Fibroblast of the aortic adventitia (primary cell): ENCODE results near the gene EHD1. TPM values are rescaled to one million over a fixed set of nuclear protein-coding genes. Genes with fewer than 3 reads are reported as not detected.

Experiments
- small RNA-seq: library from RNA; depleted of rRNA; stranded (forward); fragments of <200 nt; gene quantifications from one replicate; pipeline ENCODE3, GENCODE V24; 2012
- total RNA-seq: library from RNA; depleted of rRNA; stranded (reverse); fragments of >200 nt; gene quantifications from 2 replicates; pipeline ENCODE4 v1.2.3, GENCODE V29; 2012; ENCODE audit warnings: low replicate concordance

EHD1 gene
- total RNA-seq, 1 donor = 68.1 TPM

Small RNA genes within 50 kb of the gene (small RNA-seq; reads per million reads assigned to genes)
- gene MIR6749 (not detected), gene MIR6750 (not detected)

Other genes starting within 250 kb of the EHD1 start
- 3.3 and 3.4 TPM in 2 replicates for gene NRXN2, start 155.4 kb downstream of the EHD1 start, total RNA-seq
- 0.25 TPM in 1 of 2 replicates, not detected in the other for gene RASGRP2, start 134.5 kb downstream of the EHD1 start, total RNA-seq
- gene PYGM, start 118.6 kb downstream of the EHD1 start, total RNA-seq = 0.63 and 1.7 TPM in 2 replicates
- 150 and 183 TPM in 2 replicates for gene SF1, start 100.1 kb downstream of the EHD1 start, total RNA-seq
- gene MAP4K2, start 75.4 kb downstream of the EHD1 start, total RNA-seq = 9.6 and 11.4 TPM in 2 replicates
- gene MEN1, start 68.1 kb downstream of the EHD1 start, total RNA-seq = 6.2 and 15.9 TPM in 2 replicates
- 0.08 and 0.09 TPM in 2 replicates for gene CDC42BPG, start 34.0 kb downstream of the EHD1 start, total RNA-seq
- gene ATG2A, start 38.6 kb upstream of the EHD1 start, total RNA-seq = 18.2 and 18.8 TPM in 2 replicates
- 7.9 and 9.3 TPM in 2 replicates for gene PPP2R5B, start 46.1 kb upstream of the EHD1 start, total RNA-seq
- gene GPHA2, start 57.3 kb upstream of the EHD1 start, total RNA-seq = not detected in 2 replicates
- not detected in 2 replicates for gene MAJIN, start 93.5 kb upstream of the EHD1 start, total RNA-seq
- 0.25 and 0.45 TPM in 2 replicates for gene BATF2, start 118.3 kb upstream of the EHD1 start, total RNA-seq
- gene ARL2, start 135.5 kb upstream of the EHD1 start, total RNA-seq = 14.9 and 97.9 TPM in 2 replicates
- 11.1 and 17.4 TPM in 2 replicates for gene SNX15, start 148.8 kb upstream of the EHD1 start, total RNA-seq
- gene SAC3D1, start 162.6 kb upstream of the EHD1 start, total RNA-seq = 13.0 and 19.1 TPM in 2 replicates
- gene NAALADL1, start 179.9 kb upstream of the EHD1 start, total RNA-seq = 9.7 and 11.5 TPM in 2 replicates
- 2.5 and 19.3 TPM in 2 replicates for gene CDCA5, start 205.4 kb upstream of the EHD1 start, total RNA-seq
- gene ZFPL1, start 205.6 kb upstream of the EHD1 start, total RNA-seq = 9.6 and 42.5 TPM in 2 replicates
- gene VPS51, start 217.6 kb upstream of the EHD1 start, total RNA-seq = 211 and 336 TPM in 2 replicates
- gene TM7SF2, start 233.3 kb upstream of the EHD1 start, total RNA-seq = 9.2 and 10.0 TPM in 2 replicates
- gene ZNHIT2, start 239.1 kb upstream of the EHD1 start, total RNA-seq = 9.9 and 30.4 TPM in 2 replicates
- 239 and 640 TPM in 2 replicates for gene FAU, start 243.5 kb upstream of the EHD1 start, total RNA-seq
- gene MRPL49, start 243.7 kb upstream of the EHD1 start, total RNA-seq = 24.2 and 34.7 TPM in 2 replicates